ENCODE results near the gene GRK5.

GRK5 gene

DNA sequence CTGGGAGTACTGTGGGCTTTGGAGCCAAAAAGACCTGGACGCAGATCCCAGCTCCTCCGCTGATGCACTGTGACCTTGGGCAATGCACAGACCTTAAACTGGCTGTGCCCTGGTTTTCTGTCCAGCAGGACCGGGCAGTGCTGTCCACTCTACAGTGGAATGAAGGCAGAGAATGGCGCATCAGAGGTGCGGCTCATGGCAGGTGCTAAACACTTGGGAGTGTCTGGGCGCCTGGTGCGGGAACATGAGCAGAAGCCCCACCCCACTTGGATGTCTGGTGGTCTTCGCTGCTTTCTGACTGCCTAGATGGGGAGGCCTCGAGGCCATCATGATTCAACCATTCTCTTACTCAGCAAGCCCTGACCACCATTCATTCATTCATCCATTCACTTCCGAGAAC is 153.7 kb downstream of the GRK5 start:
- no peak for ATAC-seq
- no peak overlapping the region for H3K27ac Mint-ChIP-seq
- peaks cover 17 to 29% of the 10 kb centered on the region in 2 donors for H3K9me3 Mint-ChIP-seq
- DNase-seq, result no peak
- H3K27me3 Mint-ChIP-seq, result no peaks in the 10 kb centered on the region
- H3K4me3 Mint-ChIP-seq, result no peak overlapping the region
- H3K4me1 Mint-ChIP-seq, result peaks cover 21% of the 10 kb centered on the region

DNA sequence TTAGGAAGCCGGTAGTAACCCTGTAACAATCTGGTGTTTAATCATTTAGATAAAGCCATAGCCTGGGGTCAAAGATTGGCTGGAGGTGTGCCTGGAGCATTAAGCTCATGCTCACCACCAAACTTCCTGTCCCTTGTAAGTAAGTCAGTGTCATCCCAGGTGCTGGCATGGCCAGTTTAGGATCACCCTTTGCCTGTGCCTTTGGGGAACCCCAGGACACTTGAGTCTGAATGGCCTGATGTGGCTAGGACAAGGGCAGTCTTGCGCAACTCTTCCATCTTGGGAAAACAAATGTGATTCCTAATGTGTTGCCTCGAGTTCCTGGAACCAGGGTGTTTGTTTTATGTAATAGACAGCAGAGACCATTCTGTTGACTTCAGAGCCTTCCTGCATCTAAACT is 154.8 kb downstream of the GRK5 start:
- ATAC-seq (no peak), DNase-seq (no peak)
- no peaks in the 10 kb centered on the region for H3K27me3 Mint-ChIP-seq
- peaks cover 21% of the 10 kb centered on the region for H3K4me1 Mint-ChIP-seq
- no peak overlapping the region for H3K4me3 Mint-ChIP-seq
- H3K9me3 Mint-ChIP-seq, result peaks cover 7 to 18% of the 10 kb centered on the region in 2 donors
- H3K27ac Mint-ChIP-seq, result no peak overlapping the region

DNA sequence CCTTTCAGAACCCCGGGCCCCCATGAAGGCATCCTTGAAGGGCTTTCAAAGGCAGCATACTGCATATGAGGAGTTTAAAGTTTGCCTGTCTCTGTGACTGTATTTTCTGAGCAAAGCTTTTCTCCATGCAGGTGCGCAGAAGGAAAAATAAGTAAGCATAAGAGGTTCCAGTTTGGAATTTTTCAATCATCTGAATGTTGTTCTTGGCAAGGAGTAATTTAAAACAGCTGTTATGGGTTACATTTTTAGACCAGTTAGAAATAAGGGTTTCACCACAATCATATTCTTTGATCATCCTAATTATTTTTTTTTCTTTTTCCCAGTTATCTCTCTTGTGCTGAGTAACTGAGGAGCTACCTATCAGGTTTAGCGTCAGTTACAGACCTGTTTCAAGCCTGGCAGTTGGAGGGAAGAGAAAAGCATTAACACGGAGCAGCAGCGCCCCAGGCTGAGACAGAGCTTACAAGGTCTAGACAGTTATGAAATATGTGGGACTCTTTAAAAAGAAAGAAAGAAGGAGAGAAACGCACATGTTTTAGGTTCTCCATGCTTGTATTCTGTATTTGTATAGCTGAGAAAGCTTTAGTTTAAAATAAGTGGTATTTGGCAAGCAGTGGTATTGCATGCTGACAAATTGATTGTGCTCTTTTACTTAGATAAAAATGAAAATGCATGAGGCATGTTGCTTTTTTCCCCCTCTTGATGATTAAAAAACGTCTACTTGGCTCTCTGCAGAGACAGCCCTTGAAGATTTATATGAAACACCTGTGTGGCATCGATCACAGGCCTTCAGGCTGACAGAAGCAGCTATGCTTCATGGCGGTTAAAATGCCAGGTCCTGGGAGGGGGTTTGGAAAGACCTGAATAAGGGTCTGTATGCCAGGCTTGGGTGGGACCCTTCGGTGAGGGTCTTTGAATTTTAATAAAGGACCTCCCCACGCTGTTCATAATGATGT is 157.6 kb downstream of the GRK5 start:
- Mint-ChIP-seq H3K27me3 (no peaks in the 10 kb centered on the region), H3K27ac (peak overlapping the region in 1 of 2 donors; percentile 16), H3K4me3 (no peak overlapping the region), H3K9me3 (peaks cover 6 to 8% of the 10 kb centered on the region in 2 donors), H3K4me1 (peaks cover 12% of the 10 kb centered on the region)
- DNase-seq (no peak), ATAC-seq (no peak)

DNA sequence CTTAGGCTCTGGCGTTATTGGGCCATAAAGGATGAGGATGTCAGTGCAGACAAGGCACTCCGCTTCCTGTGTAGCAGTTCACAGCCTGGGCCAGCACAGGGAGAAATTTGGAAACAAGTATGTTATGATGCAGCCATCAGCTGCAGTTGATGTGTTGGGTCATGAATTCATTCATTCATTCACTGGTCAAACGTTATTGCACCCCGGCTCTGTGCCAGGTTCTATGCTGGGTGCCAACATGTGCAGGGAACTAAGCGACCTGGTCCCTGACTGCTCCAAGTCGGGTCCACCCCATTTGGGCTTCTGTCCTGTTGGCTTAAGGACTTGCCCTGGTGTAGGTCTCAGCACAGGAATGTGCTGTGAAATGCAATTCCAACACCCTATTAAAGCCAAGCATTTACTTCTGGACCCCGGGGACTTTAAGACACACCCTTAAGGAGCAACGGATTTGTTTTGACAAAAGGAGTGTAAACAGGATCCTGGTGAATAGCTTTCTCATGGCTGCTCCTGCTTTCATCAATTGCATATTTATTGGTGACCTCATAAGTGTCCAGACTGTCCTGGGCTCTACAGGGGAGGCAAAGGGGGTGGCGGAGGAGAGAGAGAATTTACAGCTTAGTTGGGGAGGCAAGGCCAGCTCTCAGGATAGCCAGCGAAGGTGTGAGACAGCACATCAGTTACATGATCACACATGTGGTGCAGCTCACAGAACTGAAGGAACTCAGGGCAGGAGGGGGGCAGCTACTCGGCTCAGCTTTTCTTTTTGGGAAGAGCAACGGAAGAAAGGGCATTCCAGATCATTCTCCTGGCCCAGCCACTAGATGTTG is 158.6 kb downstream of the GRK5 start:
- H3K27ac Mint-ChIP-seq, result no peak overlapping the region
- ATAC-seq, result no peak

DNA sequence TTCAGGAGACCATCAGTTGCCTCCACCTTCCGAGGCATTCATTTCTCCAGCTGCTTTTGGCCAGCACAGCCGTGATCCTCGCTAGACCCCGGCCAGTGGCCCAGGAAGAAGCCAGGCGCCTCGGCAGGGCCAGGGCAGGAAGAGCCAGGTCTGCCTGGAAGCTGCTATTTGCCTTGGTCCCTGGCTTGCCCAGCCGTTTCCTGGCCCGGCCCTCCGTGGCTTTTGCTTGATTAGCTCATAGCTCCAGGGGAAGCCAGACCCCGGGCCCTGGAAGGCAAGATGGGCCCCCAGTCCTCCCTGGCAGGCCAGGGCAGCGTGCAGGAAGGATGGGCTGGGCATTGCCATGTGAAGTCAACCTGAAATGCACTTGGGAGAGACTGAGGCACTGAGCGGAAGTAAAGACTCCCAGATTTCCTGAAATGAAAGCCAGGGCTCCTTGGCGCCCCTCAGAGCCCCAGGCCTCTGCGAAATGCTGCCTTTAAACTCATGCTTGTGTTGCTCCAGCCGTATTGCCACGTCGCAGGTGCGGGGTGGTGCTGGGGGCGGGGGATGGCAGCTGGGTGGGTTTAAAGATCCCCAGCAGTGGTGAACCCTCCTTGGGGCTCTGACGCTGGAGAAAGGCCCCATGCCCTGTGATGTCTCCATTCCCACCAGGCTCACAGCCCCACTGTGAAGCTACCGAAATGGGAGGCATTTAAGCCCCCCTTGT is 160.6 kb downstream of the GRK5 start:
- DNase-seq (no peak), ATAC-seq (no peak)
- Mint-ChIP-seq H3K4me3 (no peak overlapping the region), H3K27ac (no peak overlapping the region), H3K9me3 (no peaks in the 10 kb centered on the region), H3K27me3 (no peaks in the 10 kb centered on the region), H3K4me1 (peaks cover 24% of the 10 kb centered on the region)

More for the DNA sequence above, 158.6 kb downstream of the GRK5 start:
- DNase-seq, result no peak
- Mint-ChIP-seq H3K4me3 (no peak overlapping the region), H3K27me3 (no peaks in the 10 kb centered on the region), H3K4me1 (peaks cover 15% of the 10 kb centered on the region), H3K9me3 (no peaks in the 10 kb centered on the region)

DNA sequence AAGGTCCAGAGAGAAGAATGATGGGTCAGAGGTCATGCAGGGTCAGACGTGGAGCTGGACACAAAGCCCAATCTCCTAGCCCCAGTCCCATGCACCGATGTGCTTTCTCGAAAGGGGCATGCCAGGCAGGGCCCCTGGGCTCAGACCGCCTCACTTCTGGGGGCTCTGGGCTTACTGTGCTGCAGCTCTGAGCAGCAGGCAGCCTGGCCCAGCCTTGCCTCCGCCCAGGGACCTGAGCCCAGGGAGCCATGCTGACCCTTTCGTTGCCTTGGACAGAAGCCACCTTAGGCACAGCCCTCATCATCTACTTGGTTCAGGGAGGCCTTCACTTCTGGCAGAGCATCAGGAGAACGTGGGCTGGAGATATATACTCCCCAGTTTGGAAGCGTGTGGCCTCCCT is 161.2 kb downstream of the GRK5 start:
- Mint-ChIP-seq H3K4me3 (no peak overlapping the region), H3K27me3 (no peaks in the 10 kb centered on the region), H3K9me3 (no peaks in the 10 kb centered on the region), H3K27ac (peak overlapping the region in 1 of 2 donors; percentile 48), H3K4me1 (peaks cover 25% of the 10 kb centered on the region)
- DNase-seq (no peak), ATAC-seq (no peak)

DNA sequence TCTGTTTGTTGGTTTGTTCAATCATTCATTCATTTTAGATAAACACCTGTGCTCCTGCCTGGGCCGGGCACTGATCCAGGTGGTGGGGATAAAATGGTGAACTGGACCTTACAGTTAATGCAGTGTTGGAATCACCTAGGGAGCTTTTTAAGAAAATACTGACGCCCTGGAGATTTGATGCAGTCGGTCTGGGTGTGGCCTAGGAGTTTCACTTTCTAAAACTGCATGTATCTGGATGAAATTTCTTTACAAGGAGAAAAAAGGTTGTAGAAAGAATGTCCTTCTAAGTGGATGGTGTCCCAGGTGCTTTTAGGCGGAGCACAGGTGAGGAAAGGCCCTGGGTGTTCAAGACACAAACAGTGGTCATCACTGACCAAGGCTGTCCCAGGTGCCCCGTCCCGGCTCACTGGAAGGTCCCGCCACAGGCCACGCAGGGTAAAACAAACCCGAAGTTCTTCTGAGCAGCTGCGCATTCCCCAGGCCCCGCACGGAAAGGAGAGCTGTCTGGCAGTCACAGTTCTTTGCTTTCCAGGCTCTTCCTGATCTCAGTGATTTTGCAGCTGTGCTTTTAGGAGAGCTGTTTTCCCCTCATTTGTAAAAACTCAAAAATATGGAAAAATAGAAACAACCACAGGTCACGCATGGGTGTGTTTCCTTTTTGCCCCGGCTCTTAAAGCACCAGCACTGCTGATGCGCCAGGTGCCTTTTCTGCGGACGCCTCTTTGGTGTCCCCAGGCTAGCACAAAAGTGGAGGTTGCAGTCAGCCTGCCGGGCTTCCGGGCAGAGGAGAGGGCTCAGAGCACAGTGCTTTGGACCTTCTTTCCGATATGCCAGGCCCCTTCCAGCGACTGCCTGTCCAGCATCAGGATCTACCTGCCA is 161.9 kb downstream of the GRK5 start:
- Mint-ChIP-seq H3K27me3 (no peaks in the 10 kb centered on the region), H3K9me3 (no peaks in the 10 kb centered on the region), H3K4me1 (peaks cover 25% of the 10 kb centered on the region), H3K4me3 (no peak overlapping the region), H3K27ac (peak overlapping the region in 1 of 2 donors; percentile 49)
- DNase-seq (no peak), ATAC-seq (no peak)

DNA sequence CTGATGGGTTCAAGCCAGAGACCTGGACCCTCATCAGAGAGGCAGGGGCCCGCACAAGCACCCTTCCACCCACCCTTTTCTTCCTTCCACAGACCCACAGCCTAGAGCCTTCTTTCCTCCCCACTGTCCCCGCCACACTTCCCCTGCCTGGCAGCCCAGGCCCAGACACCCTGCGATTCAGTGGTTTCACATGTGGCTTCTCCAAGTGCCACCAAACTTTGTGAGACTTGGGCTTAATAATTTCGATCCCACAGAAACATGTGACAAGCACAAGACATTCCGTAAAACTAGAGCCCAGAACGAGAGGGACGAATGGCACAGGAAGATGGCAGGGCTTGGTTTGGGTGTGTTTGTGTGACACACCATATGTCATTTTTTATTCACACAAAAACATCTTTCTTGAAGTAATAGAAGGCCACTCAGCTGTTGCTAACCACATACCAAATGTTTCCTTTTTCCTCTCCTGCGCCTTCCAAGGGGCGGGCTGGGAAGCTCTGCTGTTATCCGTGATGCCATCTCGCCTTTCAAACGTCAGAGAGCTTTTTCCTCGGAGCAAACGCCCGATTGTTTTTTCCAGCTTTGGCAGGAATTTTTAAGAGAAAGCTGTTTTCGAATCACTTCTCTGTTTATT is 162.9 kb downstream of the GRK5 start:
- ATAC-seq (peak; percentile 46), DNase-seq (no peak)
- Mint-ChIP-seq H3K4me3 (no peak overlapping the region), H3K4me1 (peaks cover 25% of the 10 kb centered on the region), H3K27ac (peak overlapping the region; percentile 49 to 84), H3K27me3 (no peaks in the 10 kb centered on the region), H3K9me3 (no peaks in the 10 kb centered on the region)

DNA sequence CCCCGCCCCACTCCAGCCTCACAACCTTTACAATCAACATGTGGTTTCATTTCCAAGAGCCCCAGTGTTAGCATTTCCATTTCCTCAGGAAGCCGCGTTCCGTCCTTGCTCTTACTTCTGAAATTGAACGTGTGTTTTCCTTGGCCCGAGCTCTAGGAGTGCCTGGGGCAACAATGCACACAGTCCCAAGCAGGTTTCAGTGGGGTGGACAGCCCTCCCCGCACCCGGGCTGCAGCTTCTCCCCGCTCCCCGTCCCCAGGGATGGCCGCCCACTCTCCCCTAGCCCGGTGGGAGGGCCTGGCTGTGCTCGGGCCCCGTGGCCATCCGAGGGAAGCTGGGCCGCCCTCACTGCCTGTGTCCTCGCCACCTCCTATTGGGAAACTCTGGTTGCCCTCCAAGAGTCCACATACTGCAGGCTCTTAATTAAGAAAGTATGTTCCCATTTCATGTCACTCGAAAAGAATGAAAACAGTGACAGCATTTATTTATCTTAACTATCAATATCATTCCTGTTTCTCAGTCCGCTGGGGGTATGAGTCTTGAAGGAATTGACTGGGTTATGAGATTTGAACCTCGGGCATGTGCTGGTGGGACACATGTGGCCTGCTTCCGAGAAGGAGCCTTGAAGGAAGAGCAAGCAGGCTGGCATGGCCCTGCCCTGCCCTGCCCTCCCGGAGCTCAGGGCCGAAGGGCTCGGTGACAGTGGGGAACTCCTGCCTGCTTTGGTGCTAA is 163.8 kb downstream of the GRK5 start:
- Mint-ChIP-seq H3K4me3 (no peak overlapping the region), H3K4me1 (peaks cover 25% of the 10 kb centered on the region)
- no peak for DNase-seq

DNA sequence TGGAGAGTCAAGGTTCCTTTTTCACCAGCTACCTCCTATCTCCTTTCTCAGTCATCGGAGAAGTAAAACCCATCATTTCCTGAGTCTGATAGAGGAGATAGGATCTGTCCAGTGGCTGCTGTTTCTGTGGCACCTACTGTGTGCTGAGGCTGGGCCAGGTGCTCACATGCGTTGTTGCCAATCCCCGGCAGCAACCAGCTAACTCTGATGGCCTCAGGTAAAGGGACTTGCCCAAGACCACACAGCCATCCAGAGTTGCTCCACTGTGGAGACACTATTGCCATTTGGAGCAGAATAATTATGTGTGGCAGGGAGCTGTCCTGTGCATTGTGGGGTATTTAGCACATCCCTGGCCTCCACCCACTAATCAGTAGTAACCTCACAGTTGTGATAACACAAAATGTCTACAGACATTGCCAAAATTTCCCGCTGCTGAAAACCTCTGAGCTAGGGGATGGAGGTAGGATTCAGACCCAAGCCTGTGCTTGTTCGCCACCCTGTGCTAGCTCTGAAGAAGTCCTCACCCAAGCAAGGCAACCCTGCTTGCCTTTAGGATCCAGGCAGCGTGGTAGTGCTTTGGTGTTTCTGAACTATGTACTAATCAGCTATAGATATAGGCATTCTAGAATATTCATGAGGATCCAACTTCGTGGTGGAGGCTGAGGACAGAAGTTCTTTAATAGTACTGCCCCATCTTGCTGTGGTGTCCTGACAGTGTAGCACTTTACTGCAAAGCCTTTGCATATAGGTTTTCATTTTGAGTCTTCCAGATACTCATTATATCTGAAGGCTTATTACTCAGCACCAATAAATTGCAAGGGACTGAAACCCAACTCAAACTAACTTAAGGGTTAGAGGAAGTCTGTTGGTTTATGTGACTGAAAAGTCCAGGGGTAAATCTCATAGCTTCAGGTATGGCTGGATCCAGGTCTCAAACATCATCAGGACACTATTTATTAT is 164.6 kb downstream of the GRK5 start:
- Mint-ChIP-seq H3K27me3 (no peaks in the 10 kb centered on the region), H3K4me3 (no peak overlapping the region), H3K9me3 (no peaks in the 10 kb centered on the region), H3K27ac (no peak overlapping the region), H3K4me1 (peaks cover 25% of the 10 kb centered on the region)
- DNase-seq, result no peak
- peak; percentile 67 for ATAC-seq

More for the DNA sequence above, 163.8 kb downstream of the GRK5 start:
- H3K9me3 Mint-ChIP-seq, result no peaks in the 10 kb centered on the region
- no peaks in the 10 kb centered on the region for H3K27me3 Mint-ChIP-seq
- ATAC-seq, result no peak
- H3K27ac Mint-ChIP-seq, result peak overlapping the region in 1 of 2 donors; percentile 9

DNA sequence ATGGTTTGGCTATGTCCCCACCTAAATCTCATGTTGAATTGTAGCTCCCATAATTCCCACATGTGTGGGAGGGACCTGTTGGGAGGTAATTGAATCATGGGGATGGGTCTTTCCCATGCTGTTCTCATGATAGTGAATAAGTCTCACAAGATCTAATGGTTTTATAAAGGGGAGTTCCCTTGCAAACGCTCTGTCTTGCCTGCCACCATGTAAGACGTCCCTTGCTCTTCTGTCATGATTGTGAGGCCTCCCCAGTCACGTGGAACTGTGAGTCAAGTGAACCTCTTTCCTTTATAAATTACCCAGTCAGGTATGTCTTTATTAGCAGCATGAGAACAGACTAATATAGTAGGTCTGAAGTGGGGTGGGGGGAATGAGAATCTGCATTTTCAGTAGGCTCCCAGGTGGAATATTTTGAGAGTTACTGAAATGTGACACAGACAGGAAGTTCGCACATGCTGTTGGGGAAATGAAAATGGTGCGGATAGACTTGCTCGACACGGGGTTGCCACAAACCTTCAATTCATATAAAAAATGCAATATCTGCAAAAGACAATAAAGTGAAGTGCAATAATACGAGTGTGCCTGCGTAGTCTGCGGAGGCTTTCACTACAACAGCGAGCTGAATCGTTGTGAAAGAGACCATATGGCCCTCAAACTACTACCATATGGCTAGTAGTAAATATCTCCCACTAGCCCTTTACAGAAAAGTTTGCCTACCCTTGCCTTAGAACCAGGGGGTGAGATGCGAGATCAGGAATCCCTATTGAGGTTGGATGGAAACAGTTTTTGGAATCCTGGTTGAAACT is 166.1 kb downstream of the GRK5 start:
- no peak for DNase-seq
- Mint-ChIP-seq H3K9me3 (no peaks in the 10 kb centered on the region), H3K4me1 (peaks cover 25% of the 10 kb centered on the region), H3K4me3 (no peak overlapping the region), H3K27me3 (no peaks in the 10 kb centered on the region), H3K27ac (no peak overlapping the region)
- no peak for ATAC-seq

DNA sequence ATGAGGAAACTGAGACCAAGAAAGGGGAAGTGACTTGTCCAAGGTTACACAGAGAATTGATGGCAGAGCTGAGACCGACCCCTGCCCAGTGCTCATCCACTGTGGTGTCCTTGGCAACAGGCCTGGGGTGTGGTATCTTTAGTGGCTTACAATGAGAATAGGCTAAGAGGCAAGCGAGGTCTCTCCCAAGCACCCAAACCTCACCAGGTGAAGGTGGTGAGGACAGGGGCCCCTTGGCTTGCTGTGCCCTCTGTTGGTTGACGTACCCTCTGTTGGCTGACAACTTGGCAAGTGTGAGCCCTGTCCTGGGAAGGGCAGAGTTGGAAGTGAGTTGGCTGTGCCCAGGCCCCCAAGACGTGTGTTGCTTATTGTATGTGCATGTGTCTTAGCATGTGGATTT is 166.9 kb downstream of the GRK5 start:
- no peaks in the 10 kb centered on the region for H3K27me3 Mint-ChIP-seq
- ATAC-seq, result no peak
- no peak for DNase-seq
- no peaks in the 10 kb centered on the region for H3K9me3 Mint-ChIP-seq
- no peak overlapping the region for H3K27ac Mint-ChIP-seq
- H3K4me1 Mint-ChIP-seq, result peaks cover 25% of the 10 kb centered on the region
- no peak overlapping the region for H3K4me3 Mint-ChIP-seq
